H9 (cell line): ENCODE results near the gene SPTLC1. TPM values are rescaled to one million over a fixed set of nuclear protein-coding genes. Genes with fewer than 3 reads are reported as not detected.

Source experiments
- DNase-seq: peaks from one replicate; pipeline ENCODE4 v3.0.0-alpha.2; 2017
- H2AFZ ChIP-seq: one replicate; pipeline ENCODE4 v1.6.1; 2013; ENCODE audit warnings: mild to moderate bottlenecking, low read length, control low read depth, moderate library complexity
- H2AK5ac ChIP-seq: 2 replicates; pipeline ENCODE4 v1.6.1; 2013; ENCODE audit warnings: low read length, control low read depth, mixed read lengths; ENCODE audit not compliant: insufficient read length
- H2BK120ac ChIP-seq: one replicate; pipeline ENCODE4 v1.6.1; 2013; ENCODE audit warnings: low read depth, mild to moderate bottlenecking, low read length, control low read depth, inconsistent platforms; ENCODE audit not compliant: poor library complexity, severe bottlenecking
- H2BK12ac ChIP-seq: 2 replicates; pipeline ENCODE4 v1.6.1; 2013; ENCODE audit warnings: low read length, control low read depth, mixed read lengths, low read depth; ENCODE audit not compliant: insufficient read length
- H2BK15ac ChIP-seq: 2 replicates; pipeline ENCODE4 v1.6.1; 2013; ENCODE audit warnings: low read depth, low read length, control low read depth
- H2BK20ac ChIP-seq: one replicate; pipeline ENCODE4 v1.6.1; 2013; ENCODE audit warnings: low read depth, mild to moderate bottlenecking, low read length, control low read depth, inconsistent platforms; ENCODE audit not compliant: poor library complexity, severe bottlenecking
- H2BK5ac ChIP-seq: 2 replicates; pipeline ENCODE4 v1.6.1; 2013; ENCODE audit warnings: low read length, control low read depth, mixed read lengths; ENCODE audit not compliant: insufficient read length
- H3K14ac ChIP-seq: 2 replicates; pipeline ENCODE4 v1.6.1; 2013; ENCODE audit warnings: low read length, control low read depth; ENCODE audit not compliant: insufficient read depth
- H3K18ac ChIP-seq: 2 replicates; pipeline ENCODE4 v1.6.1; 2013; ENCODE audit warnings: low read depth, mild to moderate bottlenecking, mixed read lengths, low read length, control low read depth; ENCODE audit not compliant: insufficient read length
- H3K23ac ChIP-seq: 2 replicates; pipeline ENCODE4 v1.6.1; 2013; ENCODE audit warnings: low read length, control low read depth, mixed read lengths, low read depth; ENCODE audit not compliant: insufficient read length
- H3K23me2 ChIP-seq: 2 replicates; pipeline ENCODE4 v1.6.1; 2013; ENCODE audit warnings: low read depth, mild to moderate bottlenecking, mixed read lengths, low read length, control low read depth; ENCODE audit not compliant: insufficient read length, poor library complexity, severe bottlenecking
- H3K27ac ChIP-seq: 2 replicates; pipeline ENCODE4 v1.5.1; 2013; ENCODE audit warnings: low read length, control low read depth, mixed read lengths, low read depth; ENCODE audit not compliant: insufficient read length
- H3K27me3 ChIP-seq: 2 replicates; pipeline ENCODE4 v1.6.1; 2013; ENCODE audit warnings: low read length, control low read depth, inconsistent platforms; ENCODE audit not compliant: insufficient read depth
- H3K4ac ChIP-seq: 2 replicates; pipeline ENCODE4 v1.6.1; 2013; ENCODE audit warnings: low read depth, mild to moderate bottlenecking, control low read depth, inconsistent platforms, low read length, moderate library complexity
- H3K4me1 ChIP-seq: 2 replicates; pipeline ENCODE4 v1.6.1; 2013; ENCODE audit warnings: low read length, control low read depth, inconsistent platforms; ENCODE audit not compliant: insufficient read depth
- H3K4me2 ChIP-seq: 2 replicates; pipeline ENCODE4 v1.6.1; 2013; ENCODE audit warnings: low read length, control low read depth, mixed read lengths; ENCODE audit not compliant: insufficient read length, insufficient read depth
- H3K56ac ChIP-seq: 2 replicates; pipeline ENCODE4 v1.6.1; 2013; ENCODE audit warnings: low read depth, mild to moderate bottlenecking, mixed read lengths, low read length, control low read depth; ENCODE audit not compliant: insufficient read length
- H3K79me1 ChIP-seq: 2 replicates; pipeline ENCODE4 v1.6.1; 2013; ENCODE audit warnings: low read depth, mild to moderate bottlenecking, moderate library complexity, low read length, control low read depth, inconsistent platforms; ENCODE audit not compliant: insufficient read depth, poor library complexity, severe bottlenecking
- H3K79me2 ChIP-seq: 2 replicates; pipeline ENCODE4 v1.6.1; 2013; ENCODE audit warnings: low read length, control low read depth, inconsistent platforms; ENCODE audit not compliant: insufficient read depth
- H3K9ac ChIP-seq: 2 replicates; pipeline ENCODE4 v1.6.1; 2013; ENCODE audit warnings: low read length, control low read depth, mixed read lengths; ENCODE audit not compliant: insufficient read length; ENCODE audit errors: extremely low read depth
- H3K9me3 ChIP-seq: one replicate; pipeline ENCODE4 v1.6.1; 2013; ENCODE audit warnings: low read depth, low read length, inconsistent platforms; ENCODE audit not compliant: control insufficient read depth
- H3T11ph ChIP-seq: one replicate; pipeline ENCODE4 v1.6.1; 2013; ENCODE audit warnings: mild to moderate bottlenecking, low read length, control low read depth, inconsistent platforms
- H4K20me1 ChIP-seq: one replicate; pipeline ENCODE4 v1.6.1; 2013; ENCODE audit not compliant: control insufficient read depth, insufficient read length, insufficient read depth
- H4K5ac ChIP-seq: 2 replicates; pipeline ENCODE4 v1.6.1; 2013; ENCODE audit warnings: low read depth, mild to moderate bottlenecking, mixed read lengths, low read length, control low read depth; ENCODE audit not compliant: insufficient read length
- H4K8ac ChIP-seq: replicated peaks from 2 replicates; pipeline ENCODE4 v1.6.1; 2013; ENCODE audit warnings: low read length, control low read depth, mixed read lengths, low read depth; ENCODE audit not compliant: insufficient read length
- H4K91ac ChIP-seq: 2 replicates; pipeline ENCODE4 v1.6.1; 2013; ENCODE audit warnings: low read depth, mild to moderate bottlenecking, moderate library complexity, mixed read lengths, low read length, control low read depth; ENCODE audit not compliant: insufficient read length
- H3K27ac Mint-ChIP-seq, 3 experiments: 2 replicates in 2 of 3; 3 replicates in 1 of 3; pipeline ENCODE4 v1.8.0; 2020 to 2021; ENCODE audit warnings: mixed read lengths in 3 of 3, mild to moderate bottlenecking in 1 of 3, moderate library complexity in 1 of 3
- H3K27me3 Mint-ChIP-seq: 2 replicates; pipeline ENCODE4 v1.8.0; 2021; ENCODE audit warnings: low read depth, mild to moderate bottlenecking, moderate library complexity, mixed read lengths
- H3K36me3 Mint-ChIP-seq, 3 experiments: 2 replicates in 2 of 3; 3 replicates in 1 of 3; pipeline ENCODE4 v1.8.0; 2020 to 2021; ENCODE audit warnings: low read depth in 3 of 3, mixed read lengths in 3 of 3; ENCODE audit not compliant: insufficient read depth in 1 of 3
- H3K4me1 Mint-ChIP-seq, 2 experiments: 2 replicates each; pipeline ENCODE4 v1.8.0; 2020; ENCODE audit warnings: mixed read lengths in 2 of 2
- H3K4me3 Mint-ChIP-seq, 2 experiments: 2 replicates in 1 of 2; 3 replicates in 1 of 2; pipeline ENCODE4 v1.8.0; 2020 to 2021; ENCODE audit warnings: mild to moderate bottlenecking in 2 of 2, mixed read lengths in 2 of 2, moderate library complexity in 1 of 2
- H3K9me3 Mint-ChIP-seq, 2 experiments: 2 replicates in 1 of 2; 3 replicates in 1 of 2; pipeline ENCODE4 v1.8.0; 2020; ENCODE audit warnings: mild to moderate bottlenecking in 2 of 2, mixed read lengths in 2 of 2, moderate library complexity in 1 of 2
- CTCF ChIP-seq: fragments of 200-600 bp; sonication (generic); conservative IDR thresholded peaks from 3 replicates; pipeline ENCODE4 v1.8.0; 2021; ENCODE audit warnings: antibody characterized with exemption, mild to moderate bottlenecking
- WGBS: extraction: QIAGEN DNeasy Blood & Tissue Kit; methylation state at CpG from one replicate; pipeline ENCODE4 v1.1.7; 2013; ENCODE audit warnings: missing lambda C conversion rate, low lambda C conversion rate, mixed read lengths; ENCODE audit not compliant: insufficient read length; ENCODE audit errors: extremely low coverage; 5-methylcytosine and 5-hydroxymethylcytosine counted together
- total RNA-seq: library from RNA; stranded (reverse); gene quantifications from 2 replicates; pipeline ENCODE4 v1.2.1, GENCODE V29; 2021

Gene SPTLC1
- total RNA-seq, 1 experiment from 2014 or later: 73.5 TPM

GRCh38 chr9:92136184-92136858 is 21.1 kb upstream of the SPTLC1 start:
- no peak overlapping the region for H4K91ac ChIP-seq
- Mint-ChIP-seq H3K36me3 (no peaks in the 10 kb centered on the region; a peak in 1 of 7 replicates), H3K4me1 (peaks cover 16 to 17% of the 10 kb centered on the region in 2 experiments), H3K27me3 (peaks cover 28% of the 10 kb centered on the region), H3K9me3 (no peaks in the 10 kb centered on the region; a peak in 1 of 5 replicates), H3K4me3 (no peak overlapping the region), H3K27ac (peak overlapping the region in 1 of 3 experiments; percentile 59; a peak in 1 of 7 replicates)
- no peak overlapping the region for H2BK15ac ChIP-seq
- no peak overlapping the region for H2BK12ac ChIP-seq
- no peak overlapping the region for H3K14ac ChIP-seq
- TF ChIP-seq CTCF: no peak
- H3K27me3 ChIP-seq: peaks cover 3% of the 10 kb centered on the region; the same call in 1 of the 2 replicates
- H4K20me1 ChIP-seq: no peaks in the 10 kb centered on the region
- H4K8ac ChIP-seq: no peak overlapping the region
- H2BK20ac ChIP-seq: no peak overlapping the region
- H3K9me3 ChIP-seq: no peaks in the 10 kb centered on the region
- no peaks in the 10 kb centered on the region for H3K4me1 ChIP-seq
- H3K23me2 ChIP-seq: peaks cover 5% of the 10 kb centered on the region
- no CpG with 5 or more reads among the region's 19 CpGs for WGBS
- H3T11ph ChIP-seq: no peak overlapping the region
- no peak overlapping the region for H2BK5ac ChIP-seq
- H2AFZ ChIP-seq: no peak overlapping the region
- no peak overlapping the region for H3K4ac ChIP-seq
- no peaks in the 10 kb centered on the region for H3K79me2 ChIP-seq
- no peak overlapping the region for H2AK5ac ChIP-seq
- no peak overlapping the region for H4K5ac ChIP-seq
- H3K56ac ChIP-seq: no peak overlapping the region
- H3K9ac ChIP-seq: no peak overlapping the region
- H3K18ac ChIP-seq: no peak overlapping the region
- no peak for DNase-seq
- no peak overlapping the region for H3K27ac ChIP-seq
- H3K23ac ChIP-seq: no peak overlapping the region
- H3K4me2 ChIP-seq: no peak overlapping the region
- H3K79me1 ChIP-seq: no peaks in the 10 kb centered on the region
- no peak overlapping the region for H2BK120ac ChIP-seq
